Islet of Langerhans (tissue), 1 donor: Measurements from ENCODE around the gene CNKSR2.
"Not testable (repeated sequence)": the region's sequence is repeated elsewhere in the genome, so short reads cannot be mapped to it uniquely, and the experiment has no call there.

Source experiments
- FAIRE-seq: peaks from one replicate; lab custom pipeline; 2011; peaks lifted over from hg19 to GRCh38; lab: Jason Lieb, UNC

Gene CNKSR2

DNA sequence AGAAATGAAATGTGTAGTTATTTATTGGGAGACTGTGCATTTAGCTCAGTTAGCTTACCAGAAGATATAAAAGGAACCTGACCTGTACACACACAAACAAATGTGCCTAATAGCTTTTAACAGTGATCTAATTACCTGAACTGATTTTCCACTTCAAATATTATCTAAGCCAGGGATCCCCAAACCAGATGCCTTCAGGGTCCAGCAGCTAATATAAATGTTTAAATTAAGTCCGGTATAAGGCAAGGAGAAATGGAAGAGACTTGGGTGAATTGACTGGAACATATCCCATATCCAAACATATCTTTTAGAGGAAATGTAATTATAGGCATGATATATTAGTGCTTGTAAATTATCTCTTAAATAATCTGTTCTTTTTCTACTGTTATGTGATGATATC lies 66.7 kb downstream of the CNKSR2 start:
- no peak for FAIRE-seq

DNA sequence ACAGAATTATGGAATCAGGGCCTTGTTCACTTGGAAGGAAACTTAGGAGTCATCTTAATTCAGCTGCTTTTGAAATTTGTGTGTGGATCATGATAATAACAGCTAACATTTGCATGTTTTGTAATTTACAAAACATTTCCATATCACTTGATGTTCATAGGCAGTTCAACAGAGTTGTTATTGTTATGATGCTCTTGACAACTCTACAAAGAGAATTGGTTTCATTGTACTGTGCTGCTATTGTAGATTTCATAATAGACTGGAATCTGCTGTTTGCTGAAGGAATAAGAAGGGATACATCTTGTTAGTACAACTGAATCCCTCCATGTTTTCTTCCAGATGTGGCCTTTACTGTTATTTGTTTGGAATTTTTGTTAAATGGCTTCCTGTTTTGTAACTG lies 83.5 kb downstream of the CNKSR2 start:
- no peak for FAIRE-seq

DNA sequence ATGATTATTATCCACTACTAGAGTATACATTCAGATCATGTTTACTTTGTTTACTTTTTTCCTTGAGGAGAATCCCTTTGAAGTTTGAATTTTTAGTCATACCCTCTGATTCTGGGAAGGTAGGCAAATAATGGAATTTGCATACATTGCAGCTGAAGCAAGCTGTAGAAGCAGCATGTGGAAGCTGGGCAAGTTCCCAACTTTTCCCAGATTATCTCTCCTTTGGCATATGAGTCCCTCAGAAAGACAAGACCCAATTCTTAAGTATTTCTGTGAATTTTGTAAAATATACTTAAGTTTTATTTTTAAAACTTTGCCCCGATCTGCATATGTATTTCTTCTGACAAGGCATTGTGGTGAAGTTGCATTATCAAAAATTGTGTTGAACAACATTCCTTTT lies 94.9 kb downstream of the CNKSR2 start:
- FAIRE-seq = no peak

DNA sequence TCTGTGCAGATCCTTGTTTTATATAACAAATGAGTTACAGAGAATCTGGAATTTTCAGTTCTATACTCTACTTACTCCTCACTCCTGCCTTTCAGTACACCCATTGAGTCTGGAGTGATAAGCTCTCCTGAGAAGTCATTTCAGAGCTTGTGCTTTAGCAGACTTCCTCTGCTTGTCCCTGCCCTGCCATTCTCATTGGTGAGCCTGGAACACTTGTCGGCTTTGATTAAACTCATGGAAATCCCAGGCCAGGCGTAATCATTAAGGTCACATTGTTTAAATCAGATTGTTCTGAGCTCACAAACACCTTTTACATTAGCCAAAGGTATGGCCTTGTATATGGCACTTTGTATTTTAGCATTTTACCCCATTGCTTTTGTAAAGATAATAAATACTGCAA lies 102.7 kb downstream of the CNKSR2 start:
- peak; percentile 5 for FAIRE-seq

DNA sequence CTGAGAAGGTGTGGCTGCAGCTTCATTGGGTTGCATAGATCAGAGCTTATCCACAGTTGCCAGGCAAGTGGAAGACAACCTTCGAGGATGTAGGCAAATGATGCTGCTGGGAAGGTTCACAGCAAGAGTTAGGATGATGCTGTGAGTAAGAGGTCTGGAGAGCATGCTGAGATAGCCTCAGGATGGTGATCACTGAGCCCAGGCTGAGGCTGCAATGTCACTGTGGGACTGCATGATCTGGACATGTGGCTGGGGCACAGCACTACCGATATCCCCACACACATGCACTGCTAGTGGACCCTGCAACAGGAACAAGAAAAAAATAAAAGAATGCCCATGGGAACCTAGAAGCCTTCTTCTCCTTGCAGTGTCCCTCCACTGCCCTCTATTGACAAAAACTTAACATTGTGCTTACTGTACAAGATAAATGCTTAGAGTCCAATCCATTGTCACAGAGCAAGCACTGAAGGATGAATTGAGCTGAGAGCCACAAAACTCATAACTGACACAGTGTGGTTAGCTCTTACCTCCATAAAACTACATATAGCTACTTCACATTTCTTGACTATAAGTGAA lies 105.6 kb downstream of the CNKSR2 start:
- peak; percentile 98 for FAIRE-seq

DNA sequence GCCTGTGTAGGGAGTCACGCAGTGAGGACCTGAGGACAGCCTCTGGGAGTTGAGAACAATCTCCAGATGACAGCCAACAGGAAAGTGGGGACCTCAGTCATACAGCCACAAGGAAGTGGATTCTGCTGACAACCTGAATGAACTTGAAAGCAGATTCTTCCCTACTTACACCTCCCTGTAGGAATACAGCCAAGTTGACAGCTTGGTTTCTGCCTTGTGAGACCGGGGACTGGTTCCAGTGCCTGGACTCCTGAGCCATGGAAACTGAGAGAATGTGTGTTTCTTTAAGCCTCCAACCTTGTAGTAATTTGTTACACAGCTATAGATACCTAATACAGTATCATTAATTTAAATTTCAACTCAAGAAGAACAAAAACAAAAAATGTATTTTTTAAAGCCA lies 107.5 kb downstream of the CNKSR2 start:
- no peak for FAIRE-seq

DNA sequence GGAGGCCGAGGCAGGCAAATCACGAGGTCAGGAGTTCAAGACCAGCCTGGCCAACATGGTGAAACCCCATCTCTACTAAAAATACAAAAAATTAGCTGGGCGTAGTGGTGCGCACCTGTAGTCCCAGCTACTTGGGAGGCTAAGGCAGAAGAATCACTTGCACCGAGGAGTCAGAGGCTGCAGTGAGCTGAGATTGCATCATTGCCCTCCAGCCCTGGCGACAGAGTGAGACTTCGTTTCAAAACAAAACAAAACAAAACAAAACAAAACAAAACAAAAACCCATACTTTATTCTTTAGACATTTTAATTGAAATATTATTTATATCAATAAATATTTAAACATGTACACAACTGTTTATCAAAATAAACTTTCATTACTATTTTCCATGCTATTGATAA lies 109.8 kb downstream of the CNKSR2 start:
- not testable (repeated sequence) for FAIRE-seq

DNA sequence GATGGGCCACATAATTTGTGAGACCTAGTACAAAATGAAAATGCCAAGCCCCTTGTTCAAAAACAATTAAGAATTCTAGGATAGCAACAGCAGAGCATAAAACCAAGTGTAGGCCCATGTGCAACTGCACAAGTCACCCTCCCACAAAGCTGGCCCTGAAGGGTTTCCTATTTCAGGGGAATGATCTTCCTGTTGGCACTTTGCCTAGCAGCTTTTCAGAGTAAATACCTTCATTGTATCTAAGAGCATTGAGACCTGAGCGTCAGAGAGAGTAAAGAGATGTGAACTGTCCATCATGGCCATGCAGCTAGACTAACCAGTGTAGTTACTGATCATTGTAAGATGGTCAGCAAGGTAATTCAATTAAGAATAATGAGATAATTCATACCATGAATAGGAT lies 113.6 kb downstream of the CNKSR2 start:
- no peak for FAIRE-seq

DNA sequence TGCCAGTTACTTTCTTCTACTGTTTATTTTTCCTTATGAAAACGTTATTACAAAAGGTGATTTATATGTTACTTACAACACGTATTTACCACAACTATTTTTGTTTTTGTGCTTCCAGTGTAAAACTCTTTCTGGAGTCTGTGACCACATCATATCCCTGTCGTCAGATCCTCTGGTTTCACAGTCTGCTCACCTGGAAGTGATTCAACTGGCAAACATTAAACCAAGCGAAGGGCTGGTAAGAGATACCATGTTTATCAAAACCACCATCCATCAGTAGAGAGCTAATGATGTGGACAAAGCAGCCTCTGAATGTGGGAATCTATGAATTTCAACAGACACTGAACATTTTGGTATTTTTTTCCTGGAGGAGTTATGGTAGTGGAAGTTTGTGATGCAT lies 116.1 kb downstream of the CNKSR2 start:
- FAIRE-seq = peak; percentile 91

DNA sequence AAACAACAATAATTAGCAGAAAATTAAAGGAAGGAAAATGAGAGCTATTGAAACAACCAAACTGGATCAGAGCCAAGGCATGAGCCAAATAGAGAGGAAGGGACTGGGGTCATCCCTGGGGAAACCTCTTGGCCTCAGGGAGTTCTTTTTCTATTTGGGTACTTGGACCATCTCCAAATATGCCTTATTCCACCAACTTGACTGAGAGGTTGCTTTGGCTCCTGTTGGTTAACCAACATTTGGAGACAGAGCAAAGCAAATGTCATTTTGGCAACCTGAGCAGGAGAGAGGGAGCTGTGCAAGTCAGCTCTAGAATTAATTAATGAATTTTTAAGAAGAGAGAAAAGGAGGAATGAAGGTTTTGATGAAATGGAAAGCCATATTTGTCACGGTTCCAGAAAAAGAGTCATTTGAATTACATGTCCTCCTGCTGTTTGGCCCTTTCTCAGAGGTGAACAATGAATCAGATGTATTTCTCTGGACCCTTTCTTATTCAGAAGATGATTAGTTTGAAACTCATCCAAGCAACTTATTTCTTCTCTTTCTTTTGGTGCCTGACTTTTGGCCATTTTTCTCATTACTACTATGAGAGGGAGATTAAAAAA lies 119.1 kb downstream of the CNKSR2 start:
- FAIRE-seq = no peak

DNA sequence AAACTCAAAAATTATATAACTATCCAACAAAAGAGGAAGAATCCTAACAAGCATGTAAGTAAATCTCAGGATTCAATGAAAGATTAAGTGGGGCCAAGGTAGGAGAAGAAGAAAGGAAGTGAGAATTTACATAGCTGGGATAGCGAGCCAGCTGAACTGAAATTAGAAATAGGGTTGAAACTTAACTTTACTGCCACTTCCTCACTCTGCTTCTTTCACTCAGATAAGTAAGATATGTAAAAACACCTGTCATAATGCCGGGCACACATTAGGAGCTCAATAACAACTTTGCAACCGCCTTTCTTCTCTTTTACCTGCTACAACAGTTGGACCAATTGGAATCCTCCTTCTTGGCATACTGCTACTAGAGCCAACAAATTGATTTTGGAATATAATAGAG lies 129.4 kb downstream of the CNKSR2 start:
- no peak for FAIRE-seq

DNA sequence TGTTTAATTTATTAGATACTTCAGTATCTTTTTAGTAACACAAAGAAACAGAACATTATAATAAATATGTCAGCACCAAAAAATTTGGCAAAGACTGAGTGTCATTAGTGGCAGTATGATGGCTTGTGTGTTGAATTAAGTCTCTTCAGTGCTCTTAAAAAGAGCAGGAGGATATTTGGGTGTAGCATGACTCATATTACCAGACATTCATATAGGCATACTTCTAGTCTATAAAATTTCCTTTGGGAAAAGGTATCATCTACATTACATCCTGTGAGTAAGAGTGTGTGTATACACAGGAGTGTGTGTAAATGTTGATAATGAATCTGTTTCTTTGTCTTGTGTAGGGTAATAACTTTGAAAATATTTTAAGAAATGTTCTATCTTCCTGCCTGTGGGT lies 135.7 kb downstream of the CNKSR2 start:
- FAIRE-seq = no peak

DNA sequence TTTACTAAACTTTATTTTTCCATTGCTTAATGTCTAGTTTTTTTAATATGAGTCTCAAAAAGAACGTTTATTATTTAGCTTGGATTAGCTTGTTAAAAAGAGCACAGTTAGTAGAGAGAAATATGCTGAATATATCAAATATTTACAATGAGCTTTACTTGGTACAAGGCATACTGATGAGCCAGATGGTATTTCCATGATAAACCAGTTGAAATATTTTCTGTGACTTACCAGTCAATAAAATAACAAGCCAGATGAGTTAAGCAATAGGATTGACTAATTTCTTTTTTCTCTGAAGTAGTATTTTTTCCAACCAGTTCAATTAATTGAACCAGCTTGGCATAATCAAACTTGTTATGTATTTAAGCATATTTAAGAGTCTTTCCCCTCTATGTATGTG lies 149.8 kb downstream of the CNKSR2 start:
- peak; percentile 5 for FAIRE-seq

DNA sequence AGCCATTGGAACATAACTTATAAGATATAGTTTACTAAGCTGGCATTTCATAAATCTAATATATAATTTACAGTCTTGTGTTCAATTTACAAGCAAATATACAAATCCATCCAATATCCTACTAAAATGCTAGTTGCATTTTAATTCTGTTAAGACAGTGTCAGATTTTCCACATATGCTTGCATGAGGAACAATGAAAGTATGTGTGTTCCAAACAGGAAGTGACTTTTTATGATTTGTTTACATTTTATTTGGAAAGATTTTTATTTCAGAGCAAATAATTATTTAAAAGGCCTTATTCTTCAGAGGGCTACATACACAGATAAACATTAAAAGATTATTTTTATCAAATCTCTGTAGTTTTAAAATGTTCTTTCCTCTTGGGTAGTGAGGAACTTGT lies 153.9 kb downstream of the CNKSR2 start:
- FAIRE-seq = peak; percentile 47

DNA sequence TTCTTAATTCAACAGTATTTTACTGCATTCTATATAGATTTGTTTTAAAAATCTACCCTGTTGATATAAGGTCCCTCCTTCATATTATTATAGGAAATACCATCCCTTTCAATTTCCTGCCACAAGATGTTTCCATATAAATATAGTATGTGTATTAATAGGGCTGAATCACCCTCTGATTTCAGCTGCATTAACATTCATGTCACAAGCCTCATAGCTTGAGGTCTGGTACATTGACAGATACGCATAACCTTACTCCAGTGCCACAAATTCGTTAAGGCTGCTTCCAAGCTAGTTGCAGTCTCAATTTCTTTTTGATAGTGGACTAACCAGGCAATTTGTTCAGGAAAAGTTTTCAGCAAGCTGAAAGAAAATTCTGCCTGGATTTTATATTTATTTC lies 155.6 kb downstream of the CNKSR2 start:
- FAIRE-seq = no peak

DNA sequence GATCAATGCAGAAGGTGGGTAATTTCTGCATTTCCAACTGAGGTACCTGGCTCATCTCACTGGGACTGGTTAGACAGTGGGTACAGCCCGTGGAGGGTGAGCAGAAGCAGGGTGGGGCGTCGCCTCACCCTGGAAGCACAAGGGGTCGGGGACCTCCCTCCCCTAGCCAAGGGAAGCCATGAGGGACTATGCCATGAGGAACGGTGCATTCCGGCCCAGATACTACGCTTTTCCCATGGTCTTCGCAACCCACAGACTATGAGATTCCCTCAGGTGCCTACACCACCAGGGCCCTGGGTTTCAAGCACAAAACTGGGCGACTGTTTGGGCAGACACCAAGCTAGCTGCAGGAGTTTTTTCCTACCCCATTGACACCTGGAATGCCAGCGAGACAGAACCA lies 170.4 kb downstream of the CNKSR2 start:
- not testable (repeated sequence) for FAIRE-seq

DNA sequence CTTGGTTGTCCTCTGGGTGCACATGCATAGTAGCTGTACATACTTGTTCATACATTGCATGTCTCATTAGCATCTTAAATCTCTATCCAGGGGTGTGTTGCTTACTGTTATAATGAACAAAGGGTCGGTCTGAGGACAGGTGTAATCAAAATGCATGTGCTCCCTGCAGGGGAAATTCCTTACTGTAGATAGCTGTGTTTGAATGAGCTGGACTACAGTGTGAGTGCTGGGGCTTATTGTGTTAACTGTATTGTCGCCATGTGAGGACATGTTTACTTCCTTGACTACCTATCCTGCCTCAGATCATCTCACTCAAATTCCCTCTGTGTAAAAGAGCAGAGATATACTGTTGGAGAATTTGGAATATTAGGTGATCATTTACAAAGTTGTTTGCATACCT lies 185.2 kb downstream of the CNKSR2 start:
- no peak for FAIRE-seq

DNA sequence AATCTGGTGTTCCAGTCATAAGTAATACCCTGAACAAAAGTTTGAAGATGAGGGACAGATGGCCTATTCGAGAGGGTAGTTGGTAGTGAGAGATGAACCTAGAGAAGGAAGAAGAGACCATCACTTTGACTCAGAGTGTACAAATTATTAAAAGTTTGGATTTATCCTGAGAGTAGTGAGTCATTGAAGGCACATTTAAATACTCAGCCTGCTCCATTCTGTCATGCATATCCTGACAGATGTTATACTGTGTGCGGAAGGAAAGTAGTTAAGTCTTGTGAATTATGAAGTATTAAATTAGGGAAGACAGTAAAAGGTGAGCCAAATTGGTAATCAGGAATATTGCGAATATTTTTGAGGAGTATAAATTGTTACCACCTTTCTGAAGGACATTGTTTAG lies 190.8 kb downstream of the CNKSR2 start:
- FAIRE-seq = no peak

DNA sequence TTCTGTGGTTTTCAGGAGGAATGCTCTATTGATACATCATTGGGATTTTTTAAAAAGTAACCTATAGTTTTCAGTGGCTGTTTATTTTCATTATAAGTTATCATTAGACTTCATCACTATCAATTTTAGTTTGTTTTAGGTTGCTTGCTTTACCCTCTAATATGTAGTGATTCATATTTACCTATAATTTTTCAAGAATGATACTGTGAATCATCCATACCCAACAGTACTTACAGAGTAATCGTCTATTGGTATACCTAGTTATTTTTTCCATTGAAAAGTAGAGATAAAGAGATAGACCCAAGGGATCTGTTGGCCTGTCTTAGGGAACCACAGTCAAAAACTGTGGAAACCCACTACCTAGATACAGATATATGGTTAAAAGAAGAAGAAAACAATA lies 200.6 kb downstream of the CNKSR2 start:
- no peak for FAIRE-seq

DNA sequence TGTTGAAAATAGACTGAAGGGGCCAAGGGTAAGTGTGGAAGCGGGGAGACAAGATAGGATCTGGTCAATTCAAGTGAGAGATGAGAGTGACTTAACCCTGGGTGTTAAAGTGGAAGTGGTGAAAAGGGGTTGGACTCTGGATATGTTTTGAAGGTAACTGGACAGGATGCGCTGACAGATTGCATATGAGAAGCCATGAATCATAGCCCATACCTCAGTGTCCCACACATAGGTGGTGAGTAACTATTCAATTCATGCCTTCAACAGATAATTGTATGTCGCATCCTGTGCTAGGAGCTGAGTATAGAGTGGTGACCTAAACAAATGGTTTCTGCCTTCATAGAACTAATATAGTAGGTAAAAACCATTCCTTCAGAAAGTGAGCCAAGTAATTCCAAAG lies 207.3 kb downstream of the CNKSR2 start:
- no peak for FAIRE-seq

DNA sequence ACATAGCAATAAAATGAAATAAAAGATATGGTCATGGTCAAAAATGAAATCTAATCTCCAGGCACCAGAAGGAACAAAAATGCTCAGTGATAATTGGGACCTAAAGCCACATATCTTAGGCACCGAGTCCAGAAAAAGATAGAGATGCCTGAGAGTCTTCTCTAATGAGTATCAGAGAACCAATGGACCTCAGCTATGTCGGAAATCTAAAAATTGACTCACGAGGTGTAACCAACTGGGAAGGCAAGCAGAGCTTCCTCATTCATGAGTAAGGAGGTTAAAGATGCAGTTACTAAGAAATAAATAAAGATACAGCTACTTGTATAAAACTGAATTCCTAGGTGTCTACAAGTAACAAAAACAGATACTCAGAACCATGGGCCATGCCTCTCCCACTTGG lies 211.8 kb downstream of the CNKSR2 start:
- FAIRE-seq = no peak

DNA sequence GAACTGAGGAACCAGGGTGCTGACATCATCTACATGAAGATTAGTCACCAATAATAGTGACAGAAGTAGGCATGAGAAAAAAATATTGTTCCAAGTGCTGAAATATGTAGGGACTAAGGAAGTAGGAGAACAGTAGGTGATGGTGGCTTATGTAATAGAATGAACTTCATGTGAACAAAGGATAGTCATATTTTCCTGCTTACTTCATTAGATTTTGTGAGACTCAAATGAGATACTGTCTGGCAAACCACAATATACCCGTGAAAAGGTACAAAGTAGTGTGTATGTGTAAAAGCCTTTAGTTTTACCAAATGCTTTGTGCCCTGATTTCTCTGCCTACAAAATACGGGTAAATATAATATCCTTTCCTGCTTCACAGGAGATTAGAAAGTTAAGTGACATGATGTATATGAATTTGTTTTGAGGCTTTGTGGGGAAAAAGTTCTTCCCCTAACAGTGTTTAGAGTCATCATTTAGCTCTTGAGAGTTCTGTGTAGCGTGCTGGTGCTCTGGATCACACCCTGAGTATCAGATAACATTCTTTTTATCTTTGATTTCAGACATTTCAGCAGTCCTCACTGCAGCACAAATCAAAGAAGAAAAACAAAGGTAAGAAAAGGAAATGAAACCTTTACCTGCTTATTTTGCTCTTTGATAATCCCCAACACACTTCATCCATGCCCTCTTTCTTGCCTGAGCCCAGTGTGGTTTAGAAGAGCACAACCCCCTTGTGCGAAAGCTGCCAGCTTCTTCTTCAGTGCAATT lies 216.0 kb downstream of the CNKSR2 start:
- no peak for FAIRE-seq

DNA sequence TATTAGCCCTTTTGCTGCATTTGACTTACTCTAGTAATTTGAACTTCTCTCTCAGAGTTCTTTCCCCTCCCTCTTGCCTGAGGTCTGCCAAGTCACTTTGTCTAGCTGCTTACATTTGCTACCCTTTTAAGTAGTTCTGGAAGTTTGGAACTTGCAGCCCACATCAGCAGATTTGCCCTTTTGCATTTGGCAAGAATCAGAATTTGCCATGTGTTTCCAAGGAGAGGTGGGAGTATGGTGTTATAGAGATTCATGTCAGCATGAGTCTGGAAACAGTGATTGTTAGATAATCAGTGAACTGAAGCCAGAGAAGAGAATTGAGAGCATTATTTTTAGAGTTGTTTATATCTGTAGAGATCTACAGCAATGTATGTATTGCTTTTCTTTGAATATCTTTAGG lies 231.8 kb downstream of the CNKSR2 start:
- no peak for FAIRE-seq

DNA sequence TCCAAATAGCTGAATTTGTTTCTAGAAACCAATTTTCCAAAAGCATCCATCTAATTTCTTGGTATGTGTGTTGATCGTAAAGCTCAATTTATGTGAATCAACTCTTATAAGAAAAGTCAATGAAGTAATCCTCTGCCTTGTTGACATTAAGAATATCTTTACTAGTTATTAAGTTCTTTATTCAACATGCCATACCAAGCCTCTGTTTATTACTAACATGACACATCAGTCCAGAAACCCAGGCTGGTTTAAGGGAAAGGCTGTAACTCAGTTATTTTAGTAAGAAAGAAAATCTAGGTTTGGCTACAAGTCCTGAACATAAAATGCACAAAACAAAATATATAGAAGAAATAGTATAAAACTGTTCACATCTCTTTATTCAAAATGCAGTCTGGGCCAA lies 235.9 kb downstream of the CNKSR2 start:
- FAIRE-seq = no peak
